K562 (cell line): ENCODE measurements around the gene RNF32. TPM values are rescaled to one million over a fixed set of nuclear protein-coding genes. Genes with fewer than 3 reads are reported as not detected.

Experiments
- CEBPG ChIP-seq, 3 experiments: fragments of 200-800 bp in 1 of 3; sonication (Bioruptor generic) in 1 of 3; sonication (generic) in 1 of 3; formaldehyde crosslinking in 1 of 3; IDR thresholded peaks in 2 of 3; conservative IDR thresholded peaks in 1 of 3; 2 replicates each; pipeline versions ENCODE4 v1.6.1 to v1.8.0; 2016 to 2022; ENCODE audit warnings: missing compliant biosample characterization in 2 of 3, missing genetic modification characterization in 2 of 3, mild to moderate bottlenecking in 1 of 3, missing genetic modification reagents in 1 of 3
- FOXP4 ChIP-seq: sonication (generic); formaldehyde crosslinking; IDR thresholded peaks from 2 replicates; pipeline ENCODE4 v1.8.0; 2022; ENCODE audit warnings: mild to moderate bottlenecking, missing genetic modification reagents, borderline replicate concordance
- GABPB1 ChIP-seq: sonication (generic); formaldehyde crosslinking; IDR thresholded peaks from 2 replicates; pipeline ENCODE4 v1.8.0; 2022; ENCODE audit warnings: mild to moderate bottlenecking, missing genetic modification reagents
- HMBOX1 ChIP-seq: sonication (generic); IDR thresholded peaks from 2 replicates; pipeline ENCODE4 v1.6.1; 2016
- NKRF ChIP-seq: fragments of 450-650 bp; IDR thresholded peaks from 2 replicates; pipeline ENCODE4 v1.6.1; 2016; ENCODE audit warnings: borderline replicate concordance
- SMARCB1 ChIP-seq: IDR thresholded peaks from 2 replicates; pipeline ENCODE4 v1.6.1; 2011; ENCODE audit warnings: improper control_type of control experiment, low read depth; ENCODE audit not compliant: insufficient read length
- TEAD1 ChIP-seq, 2 experiments: fragments of 450-650 bp in 1 of 2; sonication (generic) in 1 of 2; formaldehyde crosslinking; IDR thresholded peaks; 2 replicates each; pipeline versions ENCODE4 v1.4.0 to v1.8.0; 2020 to 2022; ENCODE audit warnings: mild to moderate bottlenecking in 2 of 2, missing genetic modification reagents in 1 of 2
- TSC22D4 ChIP-seq: fragments of 450-650 bp; IDR thresholded peaks from 2 replicates; pipeline ENCODE4 v1.6.1; 2016; ENCODE audit warnings: missing genetic modification characterization, missing biosample characterization, control low read depth
- ZBTB40 ChIP-seq, 2 experiments: fragments of 450-650 bp in 1 of 2; sonication (generic) in 1 of 2; formaldehyde crosslinking in 1 of 2; IDR thresholded peaks; 2 replicates each; pipeline versions ENCODE4 v1.7.1 to v1.9.0; 2016 to 2022; ENCODE audit warnings: inconsistent platforms in 1 of 2, mild to moderate bottlenecking in 1 of 2, missing genetic modification reagents in 1 of 2
- ZNF3 ChIP-seq: fragments of 250-450 bp; sonication (Bioruptor Pico); IDR thresholded peaks from 2 replicates; pipeline ENCODE4 v1.5.0; 2021; ENCODE audit warnings: mild to moderate bottlenecking, moderate library complexity
- polyA plus RNA-seq, 8 experiments: library from polyadenylated mRNA; depleted of rRNA in 4 of 8; stranded (reverse) in 5 of 8; unstranded in 3 of 8; fragments of >200 nt; fragmentation: Nextera tagmentation in 2 of 8; fragmentation: Illumina TruSeq in 1 of 8; extraction: Ambion mirVana in 2 of 8; extraction: Trizol in 1 of 8; gene quantifications; 2 replicates each; pipeline versions ENCODE4 v1.2.1 to v1.2.3, GENCODE V29; 2011 to 2014; ENCODE audit warnings: inconsistent platforms in 1 of 8, missing spikeins in 1 of 8
- total RNA-seq, 7 experiments: library from RNA; depleted of rRNA in 6 of 7; stranded (reverse); fragments of >200 nt in 6 of 7; fragmentation: Illumina TruSeq in 2 of 7; extraction: Trizol in 2 of 7; gene quantifications; 2 replicates each; pipeline versions ENCODE4 v1.2.1 to v1.2.3, GENCODE V29; 2011 to 2021; ENCODE audit warnings: low replicate concordance in 1 of 7

RNF32 gene
- total and polyA plus RNA-seq, 9 of the 15 experiments (the other 6 are each of a cell fraction or from before 2014, with no cell fraction given), result 2.6 to 7.0 (median 4.6) TPM

GRCh38 chr7:156639426-156640256 is 933 bp upstream of the RNF32 start (continued):
- no peak for TF ChIP-seq ZNF3
- TF ChIP-seq SMARCB1, result no peak
- TF ChIP-seq GABPB1, result peak; percentile 66; the same call in 1 of the 2 replicates
- TF ChIP-seq FOXP4, result no peak
- TF ChIP-seq NKRF, result peak; percentile 51; the same call in 1 of the 2 replicates
- TF ChIP-seq HMBOX1, result no peak
- TF ChIP-seq TEAD1 (CRISPR knock-in tag; IDR thresholded peaks at IDR 0.05), result no peak; a peak in 1 of 4 replicates
- TF ChIP-seq ZBTB40 (IDR thresholded peaks at IDR 0.05), result 0 out of 2 replicates have a peak, but pooled peaks have one; percentile 34
- no peak for TF ChIP-seq ZBTB40 (CRISPR knock-in tag; IDR thresholded peaks at IDR 0.05)
- TF ChIP-seq TSC22D4 (tag), result no peak
- TF ChIP-seq CEBPG (CRISPR knock-in tag; IDR thresholded peaks at IDR 0.05), result no peak
- no peak for TF ChIP-seq CEBPG (tag; conservative IDR thresholded peaks at IDR 0.05 in 1 of 2, IDR thresholded peaks at IDR 0.05 in 1 of 2)
